Psoas muscle (tissue), 8 donors: ENCODE results near the gene ADGRF3. TPM values are rescaled to one million over a fixed set of nuclear protein-coding genes. Genes with fewer than 3 reads are reported as not detected.
"Not testable (repeated sequence)": the region's sequence is repeated elsewhere in the genome, so short reads cannot be mapped to it uniquely, and the experiment has no call there.

Experiments used
- ATAC-seq, 4 donors: fragments of 200-7000 bp; cut with Tn5 transposase; one replicate each; pipeline ENCODE4 v1.9.1; 2020; ENCODE audit warnings: moderate library complexity in 3 of 4, mild to moderate bottlenecking in 2 of 4
- DNase-seq, 2 donors: peaks; one replicate each; pipeline ENCODE4 v3.0.0-alpha.2; 2020
- H3K27ac ChIP-seq: fragments of 200-600 bp; one replicate; pipeline ENCODE4 v1.8.0; 2022
- H3K27me3 ChIP-seq, 3 donors: fragments of 200-600 bp in 1 of 3; one replicate each; pipeline versions ENCODE4 v1.6.1 to v1.8.0; 2013 to 2022; ENCODE audit warnings: low read length in 2 of 3, mild to moderate bottlenecking in 2 of 3, moderate library complexity in 1 of 3; ENCODE audit not compliant: insufficient read depth in 3 of 3
- H3K36me3 ChIP-seq, 2 donors: fragments of 200-600 bp in 1 of 2; one replicate each; pipeline versions ENCODE4 v1.6.1 to v1.8.0; 2013 to 2022; ENCODE audit warnings: low read depth in 1 of 2, mild to moderate bottlenecking in 1 of 2, moderate library complexity in 1 of 2; ENCODE audit not compliant: insufficient read depth in 1 of 2
- H3K4me1 ChIP-seq: fragments of 200-600 bp; one replicate; pipeline ENCODE4 v1.8.0; 2022
- H3K4me3 ChIP-seq: fragments of 200-600 bp; one replicate; pipeline ENCODE4 v1.8.0; 2022; ENCODE audit warnings: mild to moderate bottlenecking
- H3K9me3 ChIP-seq: fragments of 200-600 bp; one replicate; pipeline ENCODE4 v1.8.0; 2022
- CTCF ChIP-seq: fragments of 200-600 bp; IDR thresholded peaks from one replicate; pipeline ENCODE4 v1.8.0; 2022; ENCODE audit warnings: antibody characterized with exemption
- WGBS, 3 donors: extraction: QIAGEN DNeasy Blood & Tissue Kit; methylation state at CpG; one replicate each; pipeline versions ENCODE4 v1.1.6 to v1.1.7; 2013; 5-methylcytosine and 5-hydroxymethylcytosine counted together
- intact Hi-C, 2 donors: fragments of 100-400 bp; cut with DNase I; formaldehyde crosslinking; loops; one replicate each; pipeline versions ENCODE4 v1.11.0 to v1.14.2; 2022
- polyA plus RNA-seq, 3 donors: library from polyadenylated mRNA; stranded (reverse); fragments of 200-250 nt; gene quantifications; one replicate each; pipeline ENCODE4 v1.2.3, GENCODE V29; 2013
- total RNA-seq, 4 donors: library from RNA; stranded (reverse); fragmentation: NEBNext Ultra II Directional in 2 of 4; extraction: Animal tissue kit (Norgen Biotek cat#: 25700) in 2 of 4; gene quantifications; one replicate each; pipeline versions ENCODE4 v1.2.1 to v1.2.4, GENCODE V29; 2021 to 2023
- donor health status: healthy with polysubstance abuse.
- donor health status: DM: no; HTN: no; CAD: no; lungs with moderate emphysema.
- donor health status: Bipolar disorder and iron deficiency.
- donor health status: healthy.
- donor health status: DM: yes; HTN: yes; CAD: no.
- donor health status: DM: no; HTN: no; CAD: no.
- donor health status: DM: no; HTN: no; CAD: no.
- donor health status: DM: yes; HTN: yes; CAD: no.

ADGRF3 gene
- total and polyA plus RNA-seq, 7 donors = 0.03 to 0.48 (median 0.18) TPM; not detected in 3

- WGBS, 3 donors = 84 to 90% (median 87%) methylated on average over 11 to 12 of the region's 12 CpGs
- no peaks in the 10 kb centered on the region for H3K9me3 ChIP-seq
- no peaks in the 10 kb centered on the region for H3K4me1 ChIP-seq
- no peak overlapping the region for H3K27ac ChIP-seq
- no peaks in the 10 kb centered on the region for H3K27me3 ChIP-seq
- no peak for TF ChIP-seq CTCF
- ATAC-seq (no peak), DNase-seq (no peak)
- no peak overlapping the region for H3K4me3 ChIP-seq
- intact Hi-C loops = no loop called here
- no peaks in the 10 kb centered on the region for H3K36me3 ChIP-seq
Observed at GRCh38 chr2:26313446-26313845, 33.1 kb downstream of the ADGRF3 start.

GRCh38 chr2:26312471-26312870 lies 34.1 kb downstream of the ADGRF3 start:
- Histone ChIP-seq H3K4me3 (no peak overlapping the region), H3K36me3 (no peaks in the 10 kb centered on the region), H3K27me3 (no peaks in the 10 kb centered on the region), H3K27ac (no peak overlapping the region), H3K9me3 (no peaks in the 10 kb centered on the region), H3K4me1 (no peaks in the 10 kb centered on the region)
- ATAC-seq (no peak), DNase-seq (no peak)
- no peak for TF ChIP-seq CTCF
- intact Hi-C loops = no loop called here
- WGBS, 3 donors = 80 to 88% (median 81%) methylated on average over 9 of the region's 9 CpGs

GRCh38 chr2:26309921-26310320 lies 36.7 kb downstream of the ADGRF3 start:
- no peaks in the 10 kb centered on the region for H3K36me3 ChIP-seq
- no peak overlapping the region for H3K27ac ChIP-seq
- no peak for TF ChIP-seq CTCF
- ATAC-seq (no peak), DNase-seq (no peak)
- intact Hi-C loops = no loop called here
- no peaks in the 10 kb centered on the region for H3K4me1 ChIP-seq
- 82 to 90% (median 82%) methylated on average over 10 of the region's 10 CpGs for WGBS, 3 donors
- no peak overlapping the region for H3K4me3 ChIP-seq
- H3K27me3 ChIP-seq = no peaks in the 10 kb centered on the region
- no peaks in the 10 kb centered on the region for H3K9me3 ChIP-seq

- H3K36me3 ChIP-seq = no peaks in the 10 kb centered on the region
- H3K4me3 ChIP-seq = no peak overlapping the region
- ATAC-seq (no peak), DNase-seq (no peak)
- H3K4me1 ChIP-seq = no peaks in the 10 kb centered on the region
- H3K27me3 ChIP-seq = no peaks in the 10 kb centered on the region
- H3K27ac ChIP-seq = no peak overlapping the region
- intact Hi-C loops = no loop called here
- 64 to 76% (median 72%) methylated on average over 6 of the region's 6 CpGs for WGBS, 3 donors
- H3K9me3 ChIP-seq = no peaks in the 10 kb centered on the region
- TF ChIP-seq CTCF = no peak
Observed at GRCh38 chr2:26305540-26305939, 41.0 kb downstream of the ADGRF3 start.

GRCh38 chr2:26305094-26305493 lies 41.5 kb downstream of the ADGRF3 start:
- H3K27me3 ChIP-seq = not testable (repeated sequence)
- WGBS, 3 donors = 48 to 63% (median 60%) methylated on average over 7 of the region's 7 CpGs

More at GRCh38 chr2:26305094-26305493, 41.5 kb downstream of the ADGRF3 start:
- H3K4me3 ChIP-seq, intact Hi-C loops, ATAC-seq, H3K27ac ChIP-seq, H3K36me3 ChIP-seq, H3K4me1 ChIP-seq, H3K9me3 ChIP-seq, DNase-seq: not testable (repeated sequence)
